ENCODE results near the gene APOBEC3G. TPM values are rescaled to one million over a fixed set of nuclear protein-coding genes. Genes with fewer than 3 reads are reported as not detected.

Gene APOBEC3G
- polyA plus RNA-seq, 2 donors, result 2.1 to 6.0 TPM

- Histone ChIP-seq H3K9me3 (ENCODE audit: control insufficient read depth in 2 of 2, insufficient read depth in 1 of 2, low read depth in 1 of 2, low read length in 1 of 2) (no peaks in the 10 kb centered on the region), H3K4me3 (ENCODE audit: low read depth in 1 of 2, low read length in 2 of 2) (no peak overlapping the region), H3K27ac (ENCODE audit: low read depth in 2 of 2, low read length in 1 of 2) (no peak overlapping the region), H3K4me1 (ENCODE audit: control insufficient read depth in 2 of 2, insufficient read depth in 2 of 2, low read length in 1 of 2) (no peaks in the 10 kb centered on the region), H3K36me3 (ENCODE audit: control insufficient read depth in 2 of 2, insufficient read depth in 2 of 2, low read length in 1 of 2) (no peaks in the 10 kb centered on the region), H3K27me3 (ENCODE audit: control insufficient read depth in 1 of 2, insufficient read depth in 2 of 2, low read length in 2 of 2) (no peaks in the 10 kb centered on the region)
- whole genome bisulfite sequencing, 2 donors, result 42 to 49% methylated on average over 14 of the region's 14 CpGs
These were observed 40.6 kb downstream of the APOBEC3G start for GRCh38 chr22:39117585-39118191.

GRCh38 chr22:39120983-39121382 is 43.9 kb downstream of the APOBEC3G start:
- 77 to 92% methylated on average over 4 of the region's 4 CpGs for WGBS, 2 donors
- H3K27ac ChIP-seq (ENCODE audit: low read depth in 2 of 2, low read length in 1 of 2), result no peak overlapping the region

GRCh38 chr22:39122772-39123470 is 45.8 kb downstream of the APOBEC3G start:
- peaks cover 0 to 2% of the 10 kb centered on the region in 2 donors for H3K4me1 ChIP-seq (ENCODE audit: control insufficient read depth in 2 of 2, insufficient read depth in 2 of 2, low read length in 1 of 2)
- H3K36me3 ChIP-seq (ENCODE audit: control insufficient read depth in 2 of 2, insufficient read depth in 2 of 2, low read length in 1 of 2), result no peaks in the 10 kb centered on the region
- no peaks in the 10 kb centered on the region for H3K9me3 ChIP-seq (ENCODE audit: control insufficient read depth in 2 of 2, insufficient read depth in 1 of 2, low read depth in 1 of 2, low read length in 1 of 2)
- no peak overlapping the region for H3K27ac ChIP-seq (ENCODE audit: low read depth in 2 of 2, low read length in 1 of 2)
- WGBS, 2 donors, result 92 to 94% methylated on average over 17 of the region's 17 CpGs
- H3K4me3 ChIP-seq (ENCODE audit: low read depth in 1 of 2, low read length in 2 of 2), result no peak overlapping the region
- H3K27me3 ChIP-seq (ENCODE audit: control insufficient read depth in 1 of 2, insufficient read depth in 2 of 2, low read length in 2 of 2), result no peaks in the 10 kb centered on the region

More at GRCh38 chr22:39120983-39121382, 43.9 kb downstream of the APOBEC3G start:
- Histone ChIP-seq H3K4me1 (ENCODE audit: control insufficient read depth in 2 of 2, insufficient read depth in 2 of 2, low read length in 1 of 2) (peaks cover 0 to 2% of the 10 kb centered on the region in 2 donors), H3K36me3 (ENCODE audit: control insufficient read depth in 2 of 2, insufficient read depth in 2 of 2, low read length in 1 of 2) (no peaks in the 10 kb centered on the region), H3K4me3 (ENCODE audit: low read depth in 1 of 2, low read length in 2 of 2) (no peak overlapping the region), H3K9me3 (ENCODE audit: control insufficient read depth in 2 of 2, insufficient read depth in 1 of 2, low read depth in 1 of 2, low read length in 1 of 2) (no peaks in the 10 kb centered on the region), H3K27me3 (ENCODE audit: control insufficient read depth in 1 of 2, insufficient read depth in 2 of 2, low read length in 2 of 2) (no peaks in the 10 kb centered on the region)

- no peaks in the 10 kb centered on the region for H3K36me3 ChIP-seq (ENCODE audit: control insufficient read depth in 2 of 2, insufficient read depth in 2 of 2, low read length in 1 of 2)
- WGBS, 2 donors, result 32 to 41% methylated on average over 31 to 33 of the region's 33 CpGs
- H3K27ac ChIP-seq (ENCODE audit: low read depth in 2 of 2, low read length in 1 of 2), result no peak overlapping the region
- no peaks in the 10 kb centered on the region for H3K27me3 ChIP-seq (ENCODE audit: control insufficient read depth in 1 of 2, insufficient read depth in 2 of 2, low read length in 2 of 2)
- H3K4me1 ChIP-seq (ENCODE audit: control insufficient read depth in 2 of 2, insufficient read depth in 2 of 2, low read length in 1 of 2), result peaks cover 0 to 2% of the 10 kb centered on the region in 2 donors
- H3K9me3 ChIP-seq (ENCODE audit: control insufficient read depth in 2 of 2, insufficient read depth in 1 of 2, low read depth in 1 of 2, low read length in 1 of 2), result no peaks in the 10 kb centered on the region
- no peak overlapping the region for H3K4me3 ChIP-seq (ENCODE audit: low read depth in 1 of 2, low read length in 2 of 2)
These were observed 46.9 kb downstream of the APOBEC3G start for GRCh38 chr22:39123751-39124581.

- H3K4me1 ChIP-seq (ENCODE audit: control insufficient read depth in 2 of 2, insufficient read depth in 2 of 2, low read length in 1 of 2), result peaks cover 0 to 2% of the 10 kb centered on the region in 2 donors
- WGBS, 2 donors, result 84 to 88% methylated on average over 5 of the region's 5 CpGs
These were observed 48.5 kb downstream of the APOBEC3G start for GRCh38 chr22:39125622-39126021.

GRCh38 chr22:39128508-39128907 is 51.4 kb downstream of the APOBEC3G start:
- WGBS, 2 donors, result 78 to 83% methylated on average over 6 of the region's 6 CpGs
- H3K27ac ChIP-seq (ENCODE audit: low read depth in 2 of 2, low read length in 1 of 2), result no peak overlapping the region

More at GRCh38 chr22:39125622-39126021, 48.5 kb downstream of the APOBEC3G start:
- no peak overlapping the region for H3K4me3 ChIP-seq (ENCODE audit: low read depth in 1 of 2, low read length in 2 of 2)
- H3K27me3 ChIP-seq (ENCODE audit: control insufficient read depth in 1 of 2, insufficient read depth in 2 of 2, low read length in 2 of 2), result no peaks in the 10 kb centered on the region
- no peak overlapping the region for H3K27ac ChIP-seq (ENCODE audit: low read depth in 2 of 2, low read length in 1 of 2)
- H3K36me3 ChIP-seq (ENCODE audit: control insufficient read depth in 2 of 2, insufficient read depth in 2 of 2, low read length in 1 of 2), result no peaks in the 10 kb centered on the region
- H3K9me3 ChIP-seq (ENCODE audit: control insufficient read depth in 2 of 2, insufficient read depth in 1 of 2, low read depth in 1 of 2, low read length in 1 of 2), result no peaks in the 10 kb centered on the region

GRCh38 chr22:39129081-39129480 is 52.0 kb downstream of the APOBEC3G start:
- H3K27ac ChIP-seq (ENCODE audit: low read depth in 2 of 2, low read length in 1 of 2), result no peak overlapping the region
- H3K9me3 ChIP-seq (ENCODE audit: control insufficient read depth in 2 of 2, insufficient read depth in 1 of 2, low read depth in 1 of 2, low read length in 1 of 2), result no peaks in the 10 kb centered on the region
- H3K4me1 ChIP-seq (ENCODE audit: control insufficient read depth in 2 of 2, insufficient read depth in 2 of 2, low read length in 1 of 2), result no peaks in the 10 kb centered on the region
- no peak overlapping the region for H3K4me3 ChIP-seq (ENCODE audit: low read depth in 1 of 2, low read length in 2 of 2)
- no peaks in the 10 kb centered on the region for H3K27me3 ChIP-seq (ENCODE audit: control insufficient read depth in 1 of 2, insufficient read depth in 2 of 2, low read length in 2 of 2)
- peaks cover 6 to 7% of the 10 kb centered on the region in 2 donors for H3K36me3 ChIP-seq (ENCODE audit: control insufficient read depth in 2 of 2, insufficient read depth in 2 of 2, low read length in 1 of 2)
- 73 to 91% methylated on average over 4 of the region's 4 CpGs for WGBS, 2 donors

More at GRCh38 chr22:39128508-39128907, 51.4 kb downstream of the APOBEC3G start:
- Histone ChIP-seq H3K36me3 (ENCODE audit: control insufficient read depth in 2 of 2, insufficient read depth in 2 of 2, low read length in 1 of 2) (peaks cover 3 to 6% of the 10 kb centered on the region in 2 donors), H3K4me3 (ENCODE audit: low read depth in 1 of 2, low read length in 2 of 2) (no peak overlapping the region), H3K4me1 (ENCODE audit: control insufficient read depth in 2 of 2, insufficient read depth in 2 of 2, low read length in 1 of 2) (no peaks in the 10 kb centered on the region), H3K9me3 (ENCODE audit: control insufficient read depth in 2 of 2, insufficient read depth in 1 of 2, low read depth in 1 of 2, low read length in 1 of 2) (no peaks in the 10 kb centered on the region), H3K27me3 (ENCODE audit: control insufficient read depth in 1 of 2, insufficient read depth in 2 of 2, low read length in 2 of 2) (no peaks in the 10 kb centered on the region)

- no peaks in the 10 kb centered on the region for H3K27me3 ChIP-seq (ENCODE audit: control insufficient read depth in 1 of 2, insufficient read depth in 2 of 2, low read length in 2 of 2)
- H3K36me3 ChIP-seq (ENCODE audit: control insufficient read depth in 2 of 2, insufficient read depth in 2 of 2, low read length in 1 of 2), result peaks cover 6 to 8% of the 10 kb centered on the region in 2 donors
- H3K27ac ChIP-seq (ENCODE audit: low read depth in 2 of 2, low read length in 1 of 2), result no peak overlapping the region
- H3K9me3 ChIP-seq (ENCODE audit: control insufficient read depth in 2 of 2, insufficient read depth in 1 of 2, low read depth in 1 of 2, low read length in 1 of 2), result no peaks in the 10 kb centered on the region
- WGBS, 2 donors, result 90 to 93% methylated on average over 9 of the region's 9 CpGs
- peaks cover under 1 to 5% of the 10 kb centered on the region in 2 donors for H3K4me1 ChIP-seq (ENCODE audit: control insufficient read depth in 2 of 2, insufficient read depth in 2 of 2, low read length in 1 of 2)
- H3K4me3 ChIP-seq (ENCODE audit: low read depth in 1 of 2, low read length in 2 of 2), result no peak overlapping the region
These were observed 52.7 kb downstream of the APOBEC3G start for GRCh38 chr22:39129746-39130145.

GRCh38 chr22:39130152-39130704 is 53.2 kb downstream of the APOBEC3G start:
- WGBS, 2 donors, result 91 to 94% methylated on average over 8 of the region's 8 CpGs
- Histone ChIP-seq H3K4me3 (ENCODE audit: low read depth in 1 of 2, low read length in 2 of 2) (no peak overlapping the region), H3K36me3 (ENCODE audit: control insufficient read depth in 2 of 2, insufficient read depth in 2 of 2, low read length in 1 of 2) (peaks cover 6 to 8% of the 10 kb centered on the region in 2 donors), H3K27me3 (ENCODE audit: control insufficient read depth in 1 of 2, insufficient read depth in 2 of 2, low read length in 2 of 2) (no peaks in the 10 kb centered on the region), H3K27ac (ENCODE audit: low read depth in 2 of 2, low read length in 1 of 2) (no peak overlapping the region), H3K9me3 (ENCODE audit: control insufficient read depth in 2 of 2, insufficient read depth in 1 of 2, low read depth in 1 of 2, low read length in 1 of 2) (no peaks in the 10 kb centered on the region), H3K4me1 (ENCODE audit: control insufficient read depth in 2 of 2, insufficient read depth in 2 of 2, low read length in 1 of 2) (peaks cover 2 to 9% of the 10 kb centered on the region in 2 donors)

Measured in esophagus (tissue), 2 donors.